ENCODE results near the gene FAM162A.
"Not testable (repeated sequence)": the region's sequence is repeated elsewhere in the genome, so short reads cannot be mapped to it uniquely, and the experiment has no call there.

The FAM162A gene

GRCh38 chr3:122421836-122422235, 37.9 kb downstream of the FAM162A start:
- no peak for DNase-seq

GRCh38 chr3:122427857-122428471, 44.0 kb downstream of the FAM162A start:
- no peak for DNase-seq

- DNase-seq, result no peak
Observed at GRCh38 chr3:122430371-122430770, 46.4 kb downstream of the FAM162A start.

DNA sequence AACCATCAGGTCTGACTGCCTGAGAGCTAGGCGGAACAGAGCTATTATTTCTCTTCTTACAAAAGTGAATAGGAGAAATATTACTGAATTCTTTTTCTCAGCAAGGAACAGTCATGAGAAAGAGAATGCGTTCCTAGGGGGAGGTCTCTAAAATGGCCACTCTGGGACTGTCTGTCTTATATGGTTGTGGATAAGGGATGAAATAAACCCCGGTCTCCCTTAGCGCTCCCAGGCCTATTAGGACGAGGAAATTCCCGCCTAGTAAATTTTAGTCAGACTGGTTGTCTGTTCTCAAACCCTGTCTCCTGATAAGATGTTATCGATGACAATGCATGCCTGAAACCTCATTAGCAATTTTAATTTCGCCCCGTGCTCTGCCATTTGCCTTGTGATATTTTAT, 52.0 kb downstream of the FAM162A start:
- no peak for DNase-seq

DNA sequence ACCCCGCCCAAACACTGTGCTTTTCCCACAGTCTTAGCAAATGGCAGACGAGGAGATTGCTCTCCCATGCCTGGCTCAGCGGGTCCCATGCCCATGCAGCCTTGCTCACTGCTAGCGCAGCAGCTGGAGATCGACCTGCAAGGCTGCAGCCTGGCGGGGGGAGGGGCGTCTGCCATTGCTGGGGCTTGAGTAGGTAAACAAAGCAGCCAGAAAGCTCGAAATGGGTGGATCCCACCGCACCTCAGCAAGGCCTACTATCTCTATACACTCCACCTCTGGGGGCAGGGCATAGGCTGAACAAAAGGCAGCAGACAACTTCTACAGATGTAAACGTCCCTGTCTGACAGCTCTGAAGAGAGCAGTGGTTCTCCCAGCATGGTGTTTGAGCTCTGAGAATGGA, 59.1 kb downstream of the FAM162A start:
- no peak for DNase-seq

GRCh38 chr3:122443762-122444490, 59.9 kb downstream of the FAM162A start:
- DNase-seq, result not testable (repeated sequence)

DNA sequence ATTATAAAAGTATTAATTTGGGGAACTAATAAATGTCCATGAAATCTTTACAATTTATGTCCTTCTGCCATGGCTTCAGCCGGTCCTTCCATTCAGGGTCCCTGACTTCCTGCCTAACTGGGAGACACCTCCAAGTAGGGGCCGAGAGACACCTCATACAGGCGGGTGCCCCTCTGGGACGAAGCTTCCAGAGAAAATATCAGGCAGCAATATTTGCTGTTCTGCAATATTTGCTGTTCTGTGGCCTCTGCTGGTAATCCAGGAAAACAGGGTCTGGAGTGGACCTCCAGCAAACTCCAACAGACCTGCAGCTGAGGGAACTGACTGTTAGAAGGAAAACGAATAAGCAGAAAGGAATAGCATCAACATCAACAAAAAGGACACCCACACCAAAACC, 60.5 kb downstream of the FAM162A start:
- not testable (repeated sequence) for DNase-seq

DNA sequence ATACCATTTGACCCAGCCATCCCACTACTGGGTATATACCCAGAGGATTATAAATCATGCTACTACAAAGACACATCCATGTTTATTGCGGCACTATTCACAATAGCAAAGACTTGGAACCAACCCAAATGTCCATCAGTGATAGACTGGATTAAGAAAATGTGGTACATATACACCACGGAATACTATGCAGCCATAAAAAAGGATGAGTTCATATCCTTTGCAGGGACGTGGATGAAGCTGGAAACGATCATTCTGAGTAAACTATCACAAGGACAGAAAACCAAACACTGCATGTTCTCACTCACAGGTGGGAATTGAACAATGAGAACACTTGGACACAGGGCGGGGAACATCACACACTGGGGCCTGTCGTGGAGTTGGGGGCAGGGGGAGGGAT, 64.2 kb downstream of the FAM162A start:
- DNase-seq, result not testable (repeated sequence)

GRCh38 chr3:122451371-122451770, 67.4 kb downstream of the FAM162A start:
- no peak for DNase-seq

DNA sequence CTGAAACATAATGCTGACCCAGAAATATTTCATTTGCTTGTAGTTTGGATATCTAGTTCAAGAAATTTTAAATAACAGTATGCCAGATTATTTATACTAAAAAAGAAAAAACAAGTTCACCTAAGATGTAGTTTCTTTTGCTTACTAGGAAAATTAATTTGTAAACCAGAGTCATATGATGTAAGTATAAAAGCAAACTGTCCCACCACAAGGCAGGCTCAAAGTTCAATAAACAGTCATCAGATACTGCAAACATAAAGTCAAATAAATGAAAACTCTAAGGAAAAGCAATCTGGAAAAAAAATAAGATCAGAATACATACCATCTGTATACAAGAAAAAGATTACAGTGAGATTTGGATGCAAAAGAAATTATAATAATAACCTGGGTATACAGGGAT, 72.1 kb downstream of the FAM162A start:
- no peak for DNase-seq

- DNase-seq, result no peak
Observed at GRCh38 chr3:122457706-122458105, 73.7 kb downstream of the FAM162A start.

GRCh38 chr3:122458992-122459391, 75.0 kb downstream of the FAM162A start:
- DNase-seq, result no peak

GRCh38 chr3:122461806-122462205, 77.8 kb downstream of the FAM162A start:
- DNase-seq, result no peak
